ENCODE data around the gene AKR1A1. TPM values are rescaled to one million over a fixed set of nuclear protein-coding genes. Genes with fewer than 3 reads are reported as not detected.
A peak's percentile ranks its signal among the peaks of the same experiment; 100 is the strongest.

The AKR1A1 gene
- total RNA-seq, 4 donors from 2014 or later, result 45.6 to 64.0 (median 51.0) TPM

GRCh38 chr1:45619149-45619921 lies 68.7 kb downstream of the AKR1A1 start:
- intact Hi-C loops (cut with DNase I), result no loop called here
- 64% methylated on average over 5 of the region's 8 CpGs for WGBS
- H3K36me3 ChIP-seq, result peaks cover 40 to 64% (median 57%) of the 10 kb centered on the region in 4 donors
- H3K27me3 ChIP-seq, result no peaks in the 10 kb centered on the region
- H3K4me3 ChIP-seq, result no peak overlapping the region
- H3K4me1 ChIP-seq, result peaks cover 14 to 41% (median 29%) of the 10 kb centered on the region in 4 donors
- H3K27ac ChIP-seq (replicated peaks in 1 of 4), result peak overlapping the region; percentile 13 to 62 (median 40)
- peak; percentile 45 to 51 for TF ChIP-seq POLR2AphosphoS5 (IDR thresholded peaks at IDR 0.05)
- TF ChIP-seq POLR2A (IDR thresholded peaks at IDR 0.05; ENCODE audit: low read depth), result no peak
- DNase-seq (ENCODE audit: extremely low spot score), result no peak
- no peaks in the 10 kb centered on the region for H3K9me3 ChIP-seq

Small RNAs within 50 kb of the gene (small RNA-seq; reads per million reads assigned to genes)
- 0 reads per million in 3 donors for gene AL355480.1
- gene AL355480.2, result 0 reads per million in 3 donors
- 0 reads per million in 3 donors for gene AL355480.3
- 0 reads per million in 3 donors for gene AL355480.4

Other genes with a start within 250 kb of the AKR1A1 start
- gene HPDL, start 223.9 kb upstream of the AKR1A1 start, total RNA-seq, result under 1 TPM in 2 of 4 donors, not detected in 2; 0.17 to 0.19 TPM
- 10 to 100 TPM in 1 of 4 donors, 1 to 10 TPM in 3; 5.0 to 11.8 (median 7.6) TPM for gene TOE1, start 210.7 kb upstream of the AKR1A1 start, total RNA-seq
- 10 to 100 TPM in 3 of 4 donors, 1 to 10 TPM in 1; 10.0 to 22.1 (median 14.9) TPM for gene MUTYH, start 210.4 kb upstream of the AKR1A1 start, total RNA-seq
- gene TESK2, start 59.7 kb upstream of the AKR1A1 start, total RNA-seq, result 1 to 10 TPM; 3.3 to 6.5 (median 4.8) TPM
- 1 to 10 TPM in 2 of 4 donors, under 1 TPM in 2; 0.50 to 1.3 (median 0.98) TPM for gene CCDC163, start 50.8 kb upstream of the AKR1A1 start, total RNA-seq
- 1 to 10 TPM; 1.3 to 4.6 (median 3.3) TPM for gene MMACHC, start 50.5 kb upstream of the AKR1A1 start, total RNA-seq
- 100 to 1,000 TPM; 244 to 349 (median 321) TPM for gene PRDX1, start 28.9 kb upstream of the AKR1A1 start, total RNA-seq
- gene NASP, start 33.2 kb downstream of the AKR1A1 start, total RNA-seq, result 10 to 100 TPM; 51.4 to 60.6 (median 53.5) TPM
- 1 to 10 TPM in 1 of 4 donors, under 1 TPM in 3; 0.66 to 1.0 (median 0.90) TPM for gene CCDC17, start 73.2 kb downstream of the AKR1A1 start, total RNA-seq
- gene GPBP1L1, start 135.7 kb downstream of the AKR1A1 start, total RNA-seq, result 100 to 1,000 TPM in 2 of 4 donors, 10 to 100 TPM in 2; 87.6 to 110 (median 98.7) TPM
- 10 to 100 TPM; 18.9 to 22.5 (median 19.9) TPM for gene TMEM69, start 137.4 kb downstream of the AKR1A1 start, total RNA-seq
- gene IPP, start 199.8 kb downstream of the AKR1A1 start, total RNA-seq, result 10 to 100 TPM in 2 of 4 donors, 1 to 10 TPM in 2; 6.0 to 14.1 (median 10.7) TPM

Data from esophagus muscularis mucosa (tissue), 4 donors.